Calu3 (cell line): ENCODE results near the gene CEP68. TPM values are rescaled to one million over a fixed set of nuclear protein-coding genes. Genes with fewer than 3 reads are reported as not detected.

Experiments used
- Bru-seq: library from RNA; stranded (reverse); fragments of 400-500 nt; gene quantifications from one replicate; lab custom pipeline; 2021; lab: Mats Ljungman, UMichigan
- BruChase-seq, 2 experiments: library from RNA; stranded (reverse); fragments of 400-500 nt; gene quantifications; one replicate each; lab custom pipeline; 2021; lab: Mats Ljungman, UMichigan
- BruUV-seq: library from RNA; stranded (reverse); fragments of 400-500 nt; replicated peaks from 2 replicates; lab custom pipeline; 2021; lab: Mats Ljungman, UMichigan
- CTCF ChIA-PET: fragments of 300-600 bp; sonication (Branson Sonifier 250); formaldehyde crosslinking; loops from one replicate; lab custom pipeline; 2022; ENCODE audit warnings: antibody characterized with exemption; lab: Charles Lee
- DNase-seq: peaks from one replicate; pipeline ENCODE4 v3.0.0; 2022
- H3K27ac Mint-ChIP-seq: one replicate; pipeline ENCODE4 v1.8.0; 2022; ENCODE audit warnings: mixed read lengths; ENCODE audit not compliant: unreplicated experiment
- H3K27me3 Mint-ChIP-seq: one replicate; pipeline ENCODE4 v1.8.0; 2022; ENCODE audit warnings: mixed read lengths; ENCODE audit not compliant: unreplicated experiment
- H3K36me3 Mint-ChIP-seq: one replicate; pipeline ENCODE4 v1.8.0; 2022; ENCODE audit warnings: mild to moderate bottlenecking, moderate library complexity, mixed read lengths; ENCODE audit not compliant: insufficient read depth, unreplicated experiment
- H3K4me1 Mint-ChIP-seq: one replicate; pipeline ENCODE4 v1.8.0; 2022; ENCODE audit warnings: mild to moderate bottlenecking, low read depth, mixed read lengths; ENCODE audit not compliant: unreplicated experiment
- H3K4me3 Mint-ChIP-seq: one replicate; pipeline ENCODE4 v1.8.0; 2022; ENCODE audit warnings: mild to moderate bottlenecking, low read depth, moderate library complexity, mixed read lengths; ENCODE audit not compliant: unreplicated experiment
- H3K9me3 Mint-ChIP-seq: one replicate; pipeline ENCODE4 v1.8.0; 2022; ENCODE audit warnings: low read depth, mixed read lengths; ENCODE audit not compliant: unreplicated experiment
- intact Hi-C: fragments of 100-400 bp; cut with micrococcal nuclease; formaldehyde crosslinking; loops from one replicate; pipeline ENCODE4 v1.10.0; 2022; ENCODE audit not compliant: unreplicated experiment
- long read RNA-seq: library from polyadenylated mRNA; stranded (forward); transcript quantifications from one replicate; pipeline ENCODE4 v2.0.0, GENCODE V29; 2022
- total RNA-seq: library from RNA; stranded (reverse); gene quantifications from 2 replicates; pipeline ENCODE4 v1.2.3, GENCODE V29; 2022
- TF ChIP-seq, protein P1 (sequence below): fragments of 200-600 bp; IDR thresholded peaks from one replicate; pipeline ENCODE4 v1.8.0; 2022; ENCODE audit warnings: antibody characterized with exemption; ENCODE audit not compliant: unreplicated experiment

The CEP68 gene, protein sequence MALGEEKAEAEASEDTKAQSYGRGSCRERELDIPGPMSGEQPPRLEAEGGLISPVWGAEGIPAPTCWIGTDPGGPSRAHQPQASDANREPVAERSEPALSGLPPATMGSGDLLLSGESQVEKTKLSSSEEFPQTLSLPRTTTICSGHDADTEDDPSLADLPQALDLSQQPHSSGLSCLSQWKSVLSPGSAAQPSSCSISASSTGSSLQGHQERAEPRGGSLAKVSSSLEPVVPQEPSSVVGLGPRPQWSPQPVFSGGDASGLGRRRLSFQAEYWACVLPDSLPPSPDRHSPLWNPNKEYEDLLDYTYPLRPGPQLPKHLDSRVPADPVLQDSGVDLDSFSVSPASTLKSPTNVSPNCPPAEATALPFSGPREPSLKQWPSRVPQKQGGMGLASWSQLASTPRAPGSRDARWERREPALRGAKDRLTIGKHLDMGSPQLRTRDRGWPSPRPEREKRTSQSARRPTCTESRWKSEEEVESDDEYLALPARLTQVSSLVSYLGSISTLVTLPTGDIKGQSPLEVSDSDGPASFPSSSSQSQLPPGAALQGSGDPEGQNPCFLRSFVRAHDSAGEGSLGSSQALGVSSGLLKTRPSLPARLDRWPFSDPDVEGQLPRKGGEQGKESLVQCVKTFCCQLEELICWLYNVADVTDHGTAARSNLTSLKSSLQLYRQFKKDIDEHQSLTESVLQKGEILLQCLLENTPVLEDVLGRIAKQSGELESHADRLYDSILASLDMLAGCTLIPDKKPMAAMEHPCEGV
- total RNA-seq = 9.6 and 10.0 TPM in 2 replicates
- Bru-seq, nascent RNA = percentile 62 among the genes with signal in this experiment
- BruChase-seq, experiment 1, labeled RNA remaining after a 6-hour chase = percentile 45 among the genes with signal in this experiment
- BruChase-seq, experiment 2, labeled RNA remaining after a 2-hour chase = percentile 53 among the genes with signal in this experiment
- long read RNA-seq, full-length matches to known transcripts = 1 of 17 reads
- long read RNA-seq, partial matches to known transcripts = 3 of 17 reads
- long read RNA-seq, other reads (novel, unspliced or antisense) = 13 of 17 reads

DNA sequence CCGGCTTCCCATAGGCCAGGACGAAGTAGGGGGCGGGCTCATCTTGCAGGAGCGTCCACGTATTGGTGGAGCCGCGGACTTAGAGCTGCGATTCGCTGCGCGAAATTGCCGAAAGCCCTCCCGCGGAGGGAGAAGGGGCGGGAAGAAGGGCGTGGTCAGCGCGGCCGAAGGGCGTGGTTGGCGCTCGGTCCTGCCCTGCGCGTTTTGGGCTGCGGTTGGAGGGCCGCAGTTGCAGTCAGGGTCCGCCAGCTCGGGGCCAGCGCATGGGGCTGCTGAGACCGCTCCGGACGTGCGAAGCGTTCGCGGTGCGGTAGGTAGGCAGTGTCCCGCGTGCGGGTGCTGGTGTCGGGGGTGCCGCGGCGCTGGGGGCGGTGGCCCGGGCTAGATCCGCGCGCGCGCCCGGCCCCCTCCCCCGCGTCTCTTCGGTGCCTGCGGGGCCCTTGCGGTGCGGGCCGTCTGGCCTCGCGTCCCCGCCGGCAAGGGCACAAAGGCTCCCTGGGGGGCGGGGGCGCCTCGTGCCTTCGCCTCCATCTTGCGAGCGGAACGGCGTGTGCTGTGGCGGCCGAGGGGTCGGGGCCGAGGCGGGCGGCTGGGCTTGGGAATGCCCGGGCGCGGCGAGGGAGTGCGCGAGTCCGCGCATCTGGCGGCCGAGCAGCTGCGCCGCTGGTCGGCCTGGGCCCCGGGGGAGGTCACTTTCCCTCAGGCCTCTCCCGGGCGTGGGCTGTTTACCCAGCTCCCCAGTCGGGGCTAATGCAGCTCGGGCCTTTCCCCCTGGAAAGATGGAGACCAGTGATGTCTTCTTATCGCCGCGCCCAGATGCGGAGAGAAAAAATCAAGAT lies at the start of gene CEP68:
TSS of gene CEP68 (plus strand) at position 202 of the 839 bp plus-strand sequence. CDS start 13,029 bp downstream, outside the sequence.
- CTCF ChIA-PET = interaction anchor here (0.6 to 1.9 kb wide), 5 partner anchors 10 to 139 kb away, joined by 3 to 7 read pairs (median 4); partner anchors contain the start of gene RAB1A
- BruUV-seq = no TSS peak
- Mint-ChIP-seq H3K27me3 (no peaks in the 10 kb centered on the region), H3K4me3 (peak within 1 kb of the TSS; percentile 98), H3K4me1 (peaks cover 13% of the 10 kb centered on the region), H3K27ac (peak within 1 kb of the TSS; percentile 73), H3K36me3 (peaks cover 25% of the 10 kb centered on the region), H3K9me3 (no peaks in the 10 kb centered on the region)
- DNase-seq = peak; percentile 96
- intact Hi-C loops = no loop called here
- TF ChIP-seq, protein P1, sequence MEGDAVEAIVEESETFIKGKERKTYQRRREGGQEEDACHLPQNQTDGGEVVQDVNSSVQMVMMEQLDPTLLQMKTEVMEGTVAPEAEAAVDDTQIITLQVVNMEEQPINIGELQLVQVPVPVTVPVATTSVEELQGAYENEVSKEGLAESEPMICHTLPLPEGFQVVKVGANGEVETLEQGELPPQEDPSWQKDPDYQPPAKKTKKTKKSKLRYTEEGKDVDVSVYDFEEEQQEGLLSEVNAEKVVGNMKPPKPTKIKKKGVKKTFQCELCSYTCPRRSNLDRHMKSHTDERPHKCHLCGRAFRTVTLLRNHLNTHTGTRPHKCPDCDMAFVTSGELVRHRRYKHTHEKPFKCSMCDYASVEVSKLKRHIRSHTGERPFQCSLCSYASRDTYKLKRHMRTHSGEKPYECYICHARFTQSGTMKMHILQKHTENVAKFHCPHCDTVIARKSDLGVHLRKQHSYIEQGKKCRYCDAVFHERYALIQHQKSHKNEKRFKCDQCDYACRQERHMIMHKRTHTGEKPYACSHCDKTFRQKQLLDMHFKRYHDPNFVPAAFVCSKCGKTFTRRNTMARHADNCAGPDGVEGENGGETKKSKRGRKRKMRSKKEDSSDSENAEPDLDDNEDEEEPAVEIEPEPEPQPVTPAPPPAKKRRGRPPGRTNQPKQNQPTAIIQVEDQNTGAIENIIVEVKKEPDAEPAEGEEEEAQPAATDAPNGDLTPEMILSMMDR = no peak

DNA sequence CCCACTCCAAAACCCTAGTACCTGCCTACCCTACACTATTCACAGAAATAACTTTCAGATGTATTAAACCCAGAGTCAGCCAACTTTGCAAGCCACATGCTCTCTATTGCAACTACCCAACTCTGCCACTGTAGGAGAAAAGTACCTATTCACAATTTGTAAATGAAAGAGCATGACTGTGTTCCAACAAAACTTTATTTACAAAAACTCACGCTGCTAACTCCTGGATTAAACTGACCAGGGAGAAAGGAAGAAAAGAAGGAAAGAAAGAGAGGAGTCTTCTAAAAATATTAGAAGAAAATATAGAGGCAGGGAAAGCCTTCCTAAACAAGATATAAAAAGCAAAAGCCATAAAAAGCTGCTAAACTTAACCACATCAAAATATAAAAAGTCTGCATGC lies 42.4 kb upstream of the CEP68 start:
- DNase-seq = no peak
- no peaks in the 10 kb centered on the region for H3K4me1 Mint-ChIP-seq
- intact Hi-C loops = no loop called here
- peaks cover 5% of the 10 kb centered on the region for H3K36me3 Mint-ChIP-seq
- CTCF ChIA-PET = no interaction called here
- H3K9me3 Mint-ChIP-seq = no peaks in the 10 kb centered on the region
- no peak overlapping the region for H3K4me3 Mint-ChIP-seq
- H3K27me3 Mint-ChIP-seq = no peaks in the 10 kb centered on the region
- BruUV-seq = no TSS peak
- TF ChIP-seq, protein P1 = no peak
- no peak overlapping the region for H3K27ac Mint-ChIP-seq

- no peaks in the 10 kb centered on the region for H3K27me3 Mint-ChIP-seq
Measured at GRCh38 chr2:65015731-65016130, 40.5 kb upstream of the CEP68 start.

More at GRCh38 chr2:65015731-65016130, 40.5 kb upstream of the CEP68 start:
- TF ChIP-seq, protein P1 = no peak
- Mint-ChIP-seq H3K4me1 (no peaks in the 10 kb centered on the region), H3K27ac (no peak overlapping the region), H3K9me3 (no peaks in the 10 kb centered on the region), H3K4me3 (no peak overlapping the region), H3K36me3 (peaks cover 2% of the 10 kb centered on the region)
- no TSS peak for BruUV-seq
- CTCF ChIA-PET = no interaction called here
- no peak for DNase-seq
- intact Hi-C loops = no loop called here
